NCI-H748 treated with DMSO at 0.1 percent for 48 hours (cell line): ENCODE results near the gene PLAC8.
"Not testable (repeated sequence)": the region's sequence is repeated elsewhere in the genome, so short reads cannot be mapped to it uniquely, and the experiment has no call there.

Source experiments
- DNase-seq: peaks from one replicate; lab custom pipeline; 2025; lab: John Stamatoyannopoulos, UW

PLAC8 gene, protein sequence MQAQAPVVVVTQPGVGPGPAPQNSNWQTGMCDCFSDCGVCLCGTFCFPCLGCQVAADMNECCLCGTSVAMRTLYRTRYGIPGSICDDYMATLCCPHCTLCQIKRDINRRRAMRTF

DNA sequence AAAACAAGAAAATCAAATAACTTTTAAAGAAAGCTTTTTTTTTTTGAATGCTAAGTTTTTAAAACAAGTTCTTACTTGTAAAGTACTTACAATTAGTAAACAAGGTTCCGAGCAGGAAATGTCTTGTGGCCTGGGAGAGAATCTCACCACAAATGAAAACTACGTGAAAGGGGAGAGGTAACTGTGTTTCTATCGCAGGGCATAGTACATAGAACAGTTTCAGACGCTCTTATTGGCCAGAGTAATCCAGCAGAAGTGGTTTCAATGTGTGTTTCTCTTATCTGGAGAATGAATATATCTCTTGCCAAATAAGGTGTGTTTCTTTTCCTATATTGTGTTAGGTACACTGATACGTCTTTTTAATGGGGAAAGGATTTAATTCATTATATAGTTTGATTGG, at the start of gene PLAC8:
TSS of gene PLAC8 (minus strand) at position 154 of the 400 bp plus-strand sequence. CDS start 6,808 bp downstream, outside the sequence.
- DNase-seq: no peak

DNA sequence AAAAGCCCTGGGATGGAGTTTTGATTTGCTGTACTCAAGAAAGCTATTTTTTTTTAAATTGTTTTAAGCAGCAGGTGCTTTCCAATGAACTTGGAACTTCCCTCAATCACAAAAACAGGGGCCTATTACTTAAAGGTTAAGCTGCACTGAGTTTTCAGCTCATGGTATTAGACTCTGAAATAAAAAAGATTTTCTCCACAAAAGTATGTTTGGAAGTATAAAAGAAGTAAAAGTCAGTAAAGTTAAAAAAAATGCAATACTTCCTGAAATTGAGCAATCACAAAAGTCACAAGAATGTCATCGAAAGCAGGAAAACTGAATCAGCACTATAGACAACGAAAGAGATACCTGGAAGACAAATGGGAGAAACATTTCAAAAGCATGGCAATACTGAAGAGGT, 38.9 kb upstream of the PLAC8 start:
- no peak for DNase-seq

DNA sequence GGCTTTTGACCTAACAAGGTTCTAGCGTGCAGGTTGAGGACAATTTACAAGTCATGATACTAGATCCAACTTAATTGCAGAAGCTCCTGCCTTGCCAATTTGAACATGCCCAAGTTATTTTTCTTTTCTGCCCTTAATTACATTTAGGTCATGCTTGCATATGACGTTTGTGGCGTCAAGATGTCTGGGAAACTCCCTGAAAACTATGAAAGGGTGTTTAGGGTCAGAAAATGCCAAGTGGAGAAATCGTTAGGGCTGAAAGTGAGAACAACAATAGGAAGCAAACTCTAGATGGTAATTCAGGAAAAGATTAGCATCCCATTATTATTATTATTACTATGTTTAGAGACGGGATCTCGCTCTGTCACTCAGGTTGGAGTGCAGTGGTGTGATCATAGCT, 38.2 kb upstream of the PLAC8 start:
- DNase-seq: no peak

DNA sequence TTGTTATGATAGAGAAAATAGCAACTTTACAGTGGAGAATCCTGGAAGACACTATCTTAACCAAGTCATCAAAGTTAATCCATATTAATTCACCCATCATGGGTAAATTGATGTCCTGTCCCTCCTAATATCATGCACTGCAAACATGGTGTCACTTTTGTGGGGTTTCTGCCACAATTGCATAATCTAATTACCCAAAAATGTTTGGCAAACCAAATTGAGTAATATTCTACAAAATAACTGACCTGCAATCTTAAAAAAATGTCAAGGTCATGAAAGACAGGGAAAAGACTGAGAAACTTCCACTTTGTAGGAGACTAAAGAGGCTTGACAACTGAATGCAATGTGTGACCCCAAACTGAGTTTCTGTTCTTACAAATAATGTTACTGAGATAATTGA, 37.1 kb upstream of the PLAC8 start:
- no peak for DNase-seq

DNA sequence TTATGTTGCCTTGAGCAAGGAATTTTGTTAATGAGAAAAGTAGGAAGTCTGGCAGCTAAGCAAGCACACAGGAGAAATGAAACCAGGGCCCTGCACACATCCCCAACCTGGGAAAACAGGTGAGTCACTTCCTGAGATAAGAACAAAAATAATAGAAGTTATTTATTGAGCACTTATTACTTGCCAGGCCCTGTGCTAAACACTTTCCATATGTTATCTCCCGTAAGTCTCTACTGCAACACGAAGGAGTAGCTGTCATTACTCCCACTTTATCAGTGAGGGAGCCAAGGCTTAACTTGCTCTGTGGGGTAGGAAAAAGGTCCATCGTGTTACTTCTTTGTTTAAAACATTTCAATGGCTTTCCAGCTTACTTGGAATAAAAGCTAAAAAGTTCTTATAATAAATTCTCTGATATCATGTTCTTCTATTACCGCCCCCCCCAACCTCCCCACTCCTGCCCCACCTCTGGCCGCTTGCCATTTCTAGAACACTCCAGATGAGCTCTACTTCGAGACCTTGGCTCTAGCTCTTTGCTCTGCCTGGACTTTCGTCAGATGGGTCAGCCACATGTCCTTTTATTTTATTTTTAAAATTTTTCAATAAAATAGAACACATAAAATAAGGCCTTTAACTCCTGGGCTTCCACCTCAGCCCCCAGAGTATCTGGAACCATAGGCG, 36.3 kb upstream of the PLAC8 start:
- DNase-seq: no peak

DNA sequence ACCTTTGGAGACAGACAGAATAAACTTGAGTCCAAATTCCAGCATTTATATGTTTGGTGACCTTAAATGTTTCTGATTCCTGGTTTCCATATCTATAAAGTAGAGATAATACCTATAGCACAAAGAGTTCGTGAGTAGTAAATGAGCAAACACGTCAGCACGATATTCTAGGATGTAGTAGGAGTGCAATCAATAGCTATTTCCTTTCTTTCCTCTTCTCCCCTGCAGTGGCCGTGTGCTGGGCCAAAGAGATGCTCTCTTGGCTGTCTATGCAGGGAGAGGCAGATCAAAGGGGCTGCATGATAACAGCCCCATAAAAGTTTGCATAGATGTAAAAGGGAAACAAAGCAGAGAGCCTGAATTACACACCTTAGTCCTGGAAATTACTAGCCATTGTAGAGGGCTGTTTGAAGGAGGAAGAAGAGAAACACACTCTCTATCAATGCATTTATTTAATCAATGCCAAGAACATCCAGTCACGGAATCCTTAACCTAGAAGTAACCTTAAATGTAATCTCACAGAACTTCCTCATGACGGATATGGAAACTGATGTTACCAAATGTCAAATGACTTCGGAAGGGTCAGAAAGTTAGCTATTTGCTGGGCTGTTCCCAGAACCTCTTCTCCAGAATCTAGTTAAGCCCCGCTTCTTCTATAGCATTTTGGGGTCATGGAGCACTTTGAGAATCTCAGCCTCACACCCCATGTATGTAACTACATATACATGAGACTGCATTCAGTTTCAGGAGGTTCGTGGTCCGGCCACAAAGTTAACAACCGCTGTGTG, 35.5 kb upstream of the PLAC8 start:
- no peak for DNase-seq

DNA sequence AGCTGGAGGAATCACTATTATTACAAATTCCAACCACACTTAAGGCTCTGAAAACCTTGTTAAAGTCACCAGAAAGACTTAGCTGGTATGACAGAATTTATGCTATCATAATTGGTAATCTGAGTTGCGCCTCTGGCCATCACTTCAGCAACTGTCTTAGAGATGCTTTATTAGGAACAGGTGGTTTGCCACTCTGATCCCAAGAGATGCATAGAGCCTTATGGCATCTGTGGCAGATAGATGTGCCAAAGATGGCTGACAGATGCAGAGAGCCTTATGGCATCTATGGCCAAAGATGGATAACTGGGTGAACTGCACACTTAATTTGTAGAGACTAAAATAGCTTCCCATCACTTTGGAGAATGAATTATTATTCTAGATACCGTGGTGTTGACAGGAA, 32.3 kb upstream of the PLAC8 start:
- no peak for DNase-seq

DNA sequence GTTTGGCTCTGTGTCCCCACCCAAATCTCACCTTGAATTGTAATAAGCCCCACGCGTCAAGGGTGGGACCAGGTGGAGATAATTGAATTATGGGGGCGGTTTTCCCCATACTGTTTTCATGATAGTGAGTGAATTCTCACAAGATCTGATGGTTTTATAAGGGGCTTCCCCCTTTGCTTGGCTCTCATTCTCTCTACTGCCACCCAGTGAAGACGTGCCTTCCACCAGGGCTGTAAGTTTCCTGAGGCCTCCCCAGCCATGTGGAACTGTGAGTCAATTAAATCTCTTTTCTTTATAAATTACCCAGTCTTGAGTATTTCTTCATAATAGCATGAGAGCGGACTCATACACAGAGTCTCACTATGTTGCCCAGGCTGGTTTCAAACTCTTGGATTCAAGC, 31.2 kb upstream of the PLAC8 start:
- DNase-seq: not testable (repeated sequence)

DNA sequence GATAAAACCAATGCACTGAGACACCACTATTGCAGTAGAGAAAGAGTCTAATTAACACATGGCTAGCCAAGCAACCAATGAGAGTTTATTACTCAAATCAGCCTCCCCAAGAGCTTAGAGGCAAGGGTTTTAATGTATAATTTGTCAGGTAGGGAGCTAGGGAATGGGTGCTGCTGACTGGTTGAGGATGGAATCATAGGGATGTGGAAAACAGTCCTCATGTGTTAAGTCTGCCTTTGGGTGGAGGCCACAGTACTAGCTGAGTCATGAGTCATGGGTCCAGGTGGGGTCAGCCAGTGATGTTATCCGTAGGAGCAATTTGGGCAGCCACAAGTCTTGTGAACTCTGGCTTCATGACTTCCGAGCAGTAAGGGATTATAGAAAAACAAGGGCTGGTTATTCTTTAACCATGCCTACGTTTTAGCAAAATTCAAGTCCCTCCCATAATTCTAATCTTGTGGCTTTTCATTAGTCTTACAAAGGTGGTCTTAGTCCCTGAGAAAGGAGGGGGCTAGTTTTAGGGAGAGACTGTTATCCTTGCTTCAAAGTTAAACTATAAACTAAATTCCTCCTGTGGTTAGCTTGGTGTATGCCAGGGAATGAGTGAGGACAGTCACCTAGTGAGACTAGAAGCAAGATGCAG, 25.1 kb upstream of the PLAC8 start:
- DNase-seq: no peak

DNA sequence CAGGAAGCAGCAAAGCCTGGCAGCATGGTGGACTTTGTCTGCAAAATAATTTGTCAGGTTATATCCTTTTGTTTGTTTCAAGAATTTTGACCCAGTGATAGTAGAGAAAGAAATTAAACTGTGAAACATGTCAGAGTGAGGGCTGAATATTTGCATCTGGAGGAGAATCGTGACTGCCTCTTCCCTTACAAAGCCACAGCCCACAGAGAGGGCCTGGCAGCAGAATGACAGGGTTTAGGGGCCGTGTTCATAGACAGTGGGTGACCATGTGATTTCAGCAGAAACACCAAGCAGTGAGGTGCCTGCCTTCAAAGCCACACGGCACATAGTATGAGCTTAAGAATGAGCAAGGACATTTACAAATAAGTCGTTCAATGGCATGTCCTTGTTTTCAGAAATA, 24.4 kb upstream of the PLAC8 start:
- DNase-seq: no peak

DNA sequence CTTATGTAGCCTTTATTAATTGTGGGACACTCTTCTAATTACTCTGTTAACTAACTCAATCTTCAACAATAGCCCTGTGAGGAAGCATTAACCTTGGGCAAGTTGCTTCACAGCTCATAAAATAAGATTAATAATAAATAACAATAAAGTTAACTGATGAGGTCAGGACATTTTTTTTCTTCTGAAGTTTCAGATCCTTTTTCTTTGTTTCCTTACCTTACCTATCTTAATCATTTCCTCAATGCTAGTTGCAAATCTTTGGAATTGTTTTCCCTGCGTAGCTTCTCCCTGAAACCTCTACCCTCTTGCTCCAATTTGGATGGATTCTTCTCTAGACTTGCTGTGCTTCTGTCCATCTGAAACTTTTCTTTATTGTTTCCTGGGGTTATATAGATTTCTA, 17.5 kb upstream of the PLAC8 start:
- no peak for DNase-seq

DNA sequence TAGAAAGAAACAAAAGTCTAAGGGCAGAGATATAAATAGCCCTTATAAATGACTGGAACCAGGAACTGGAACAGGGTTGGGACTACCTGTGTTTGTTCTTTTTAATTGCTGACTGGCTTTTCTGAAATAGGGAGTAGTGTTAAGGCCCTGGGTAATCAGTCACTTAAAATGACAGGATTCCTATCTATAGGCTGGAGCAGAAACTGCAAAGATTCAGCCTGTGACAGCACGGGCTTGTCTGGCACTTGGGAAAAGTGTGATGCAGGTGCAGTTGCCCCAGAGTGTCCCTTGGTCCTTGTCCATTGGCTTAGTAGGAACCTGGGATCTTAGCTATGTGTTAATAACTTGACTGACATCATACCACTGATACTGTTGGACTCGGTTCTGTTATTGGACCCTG, 14.7 kb upstream of the PLAC8 start:
- DNase-seq: no peak

DNA sequence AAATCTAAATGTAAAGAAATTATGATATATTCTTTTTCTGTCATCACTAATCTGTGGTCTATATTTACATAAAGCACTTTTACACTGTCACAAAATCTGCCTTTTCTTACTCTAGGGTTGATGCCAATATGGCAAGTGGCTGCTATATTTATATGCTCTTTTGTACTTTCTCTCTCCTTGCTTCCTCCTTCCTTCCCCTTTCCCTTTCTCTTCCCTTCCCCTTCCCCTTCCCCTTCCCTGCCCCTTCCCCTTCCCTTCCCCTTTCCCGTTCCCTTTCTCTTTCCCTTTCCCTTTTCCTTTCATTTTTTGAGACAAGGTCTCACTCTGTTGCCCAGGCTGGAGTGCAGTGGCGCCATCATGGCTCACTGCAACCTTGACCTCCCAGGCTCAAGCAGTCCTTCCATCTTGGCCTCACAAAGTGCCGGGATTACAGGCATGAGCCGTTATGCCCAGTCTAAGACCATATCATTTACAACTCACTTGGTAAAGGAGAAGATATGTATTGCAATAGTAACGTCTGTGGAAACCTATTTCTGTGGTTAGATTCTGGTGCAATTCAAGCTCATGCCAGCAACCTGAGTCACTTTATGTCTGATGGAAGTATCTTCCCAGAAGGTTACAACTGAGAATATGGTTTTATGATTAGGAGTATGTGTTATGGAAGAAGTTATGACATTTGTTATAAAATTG, 13.9 kb upstream of the PLAC8 start:
- no peak for DNase-seq

DNA sequence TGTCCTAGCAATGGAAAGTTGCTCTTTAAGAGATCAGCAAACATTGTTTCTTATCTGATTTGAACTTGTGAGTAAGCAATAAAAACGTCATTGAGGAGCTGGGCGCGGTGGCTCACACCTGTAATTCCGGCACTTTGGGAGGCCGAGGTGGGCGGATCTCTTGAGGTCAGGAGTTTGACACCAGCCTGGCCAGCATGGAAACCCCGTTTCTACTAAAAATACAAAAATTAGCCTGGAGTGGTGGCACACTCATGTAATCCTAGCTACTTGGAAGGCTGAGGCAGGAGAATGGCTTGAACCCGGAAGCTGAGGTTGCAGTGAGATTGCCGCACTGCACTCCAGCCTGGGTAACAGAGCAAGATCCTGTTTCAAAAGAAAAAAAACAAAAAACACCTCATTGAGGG, 11.2 kb upstream of the PLAC8 start:
- DNase-seq: no peak

DNA sequence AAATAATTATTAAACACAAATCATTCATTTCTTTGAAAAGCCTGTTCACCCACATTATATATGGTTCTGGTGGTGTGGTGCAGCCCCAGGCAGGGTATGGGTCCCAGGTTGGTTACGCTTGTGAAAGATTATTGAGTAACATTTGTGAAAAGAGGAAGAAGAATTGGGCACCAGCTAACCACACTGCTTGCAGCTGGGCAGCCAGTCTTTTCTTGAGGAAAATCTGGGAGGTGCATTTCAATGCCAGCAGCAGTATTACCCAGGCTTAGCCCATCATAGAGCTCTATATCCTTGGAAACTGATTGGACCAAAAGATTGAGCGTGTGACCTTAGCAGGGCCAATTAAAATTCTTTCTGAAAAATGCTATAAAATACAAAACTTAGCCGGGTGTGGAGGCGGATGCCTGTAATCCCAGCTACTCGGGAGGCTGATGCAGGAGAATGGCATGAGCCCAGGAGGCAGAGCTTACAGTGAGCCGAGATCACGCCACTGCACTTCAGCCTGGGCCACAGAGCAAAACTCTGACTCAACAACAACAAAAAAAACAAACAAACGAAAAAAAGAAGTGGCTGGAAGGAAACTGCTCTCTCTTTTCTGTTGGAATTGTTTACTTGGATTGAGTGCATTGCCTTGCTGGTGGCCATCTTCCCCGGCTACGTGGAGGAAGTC, 9.7 kb upstream of the PLAC8 start:
- no peak for DNase-seq

DNA sequence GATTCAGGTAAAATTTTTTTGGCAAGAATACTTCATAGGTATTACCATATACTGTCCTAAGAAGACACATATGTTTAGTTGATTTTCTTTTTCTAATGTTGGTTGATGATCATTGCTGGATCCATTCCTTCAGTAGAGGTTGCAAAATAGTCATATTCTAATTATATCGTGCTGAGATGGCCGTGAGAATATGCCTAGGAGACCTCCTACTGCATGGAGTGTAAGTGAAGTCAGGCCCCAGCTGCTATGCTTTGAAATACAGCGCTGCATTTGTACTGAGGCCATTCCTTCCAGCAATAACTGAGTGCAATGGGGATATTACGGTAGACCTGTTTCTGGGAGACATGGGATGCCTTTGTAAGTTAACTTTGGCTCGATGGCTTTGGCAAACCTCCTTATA, 6.7 kb upstream of the PLAC8 start:
- DNase-seq: no peak

DNA sequence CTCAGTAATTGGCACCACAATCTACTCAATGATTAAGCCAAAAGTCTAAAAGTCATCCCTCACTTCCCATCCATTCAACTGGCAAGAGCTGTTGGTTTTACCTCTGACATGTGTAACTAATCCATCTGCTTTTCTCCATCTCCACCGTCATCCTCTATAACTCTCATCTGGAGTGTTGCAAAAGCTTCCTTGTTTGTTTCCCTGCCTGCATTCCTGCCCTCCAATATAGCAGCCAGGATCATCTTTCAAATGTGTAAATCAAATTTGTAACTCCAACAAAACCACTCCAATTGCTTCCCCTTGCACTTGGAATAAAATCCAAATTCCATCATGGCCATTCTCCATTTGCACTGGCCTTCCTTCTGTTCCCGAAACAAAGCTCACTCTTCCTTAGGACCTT, 4.3 kb upstream of the PLAC8 start:
- no peak for DNase-seq

DNA sequence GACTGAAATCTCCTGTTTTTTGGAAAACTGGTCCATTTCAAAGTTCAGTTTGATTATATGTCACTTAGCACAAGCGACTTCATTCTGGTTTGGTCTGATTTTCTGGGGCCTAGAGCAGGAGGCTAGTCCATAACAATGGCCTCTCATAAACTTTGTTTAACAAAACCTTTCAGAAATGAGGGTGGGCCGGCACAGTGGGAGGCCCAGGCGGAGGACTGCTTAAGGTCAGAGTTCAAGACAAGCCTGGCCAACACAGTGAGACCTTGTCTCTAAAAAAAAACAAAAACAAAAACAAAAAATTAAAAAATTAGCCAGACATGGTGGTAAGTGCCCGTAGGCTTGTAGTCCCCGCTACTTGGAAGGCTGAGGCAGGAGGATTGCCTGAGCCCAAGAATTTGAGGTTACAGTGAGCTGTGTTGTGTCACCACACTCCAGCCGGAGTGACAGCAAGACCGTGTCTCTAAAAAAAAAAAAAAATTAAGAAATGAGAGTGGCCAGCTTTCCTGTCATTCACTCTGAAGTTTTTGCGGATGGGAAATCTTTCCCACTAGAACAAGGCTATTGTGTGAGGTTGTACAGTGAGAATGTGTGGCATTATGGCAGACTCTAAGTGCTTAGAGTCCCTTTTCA, 1.2 kb upstream of the PLAC8 start:
- no peak for DNase-seq

DNA sequence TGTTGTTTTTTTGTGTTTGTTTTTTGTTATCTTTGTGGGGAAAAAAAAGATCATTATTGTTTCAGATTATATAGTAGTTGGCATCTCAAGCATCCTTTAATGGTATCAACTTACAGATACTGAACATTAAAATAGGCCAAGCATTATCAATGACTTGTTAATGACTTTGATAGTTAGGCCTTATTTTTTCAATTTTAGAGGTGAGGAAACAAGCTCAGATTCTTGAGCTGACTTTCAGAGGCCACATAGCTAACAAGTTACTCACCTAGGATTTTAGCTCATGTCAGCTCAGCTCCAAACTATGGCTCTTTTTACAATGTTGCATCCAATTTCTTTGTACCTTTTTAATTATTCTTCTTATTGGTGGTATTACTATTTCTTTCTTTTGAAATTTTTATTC, 471 bp upstream of the PLAC8 start:
- no peak for DNase-seq

DNA sequence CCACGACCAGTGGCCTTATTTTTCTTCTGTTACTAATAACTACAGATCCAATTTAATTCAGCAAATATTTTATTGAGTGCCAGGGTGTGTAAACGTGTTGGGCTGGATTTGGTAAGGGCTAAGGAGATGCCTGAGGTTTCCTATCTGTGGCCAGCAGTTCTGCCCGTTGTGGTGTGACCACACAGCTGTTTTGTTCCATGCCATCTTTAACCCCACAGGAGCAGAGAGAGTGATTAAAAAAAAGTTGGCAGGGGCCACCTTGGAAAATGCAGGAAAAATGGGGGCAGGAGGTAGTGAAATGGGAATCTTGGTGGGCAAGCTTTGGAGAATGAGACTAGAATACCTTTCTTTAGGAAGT, 1.1 kb downstream of the PLAC8 start:
- no peak for DNase-seq

DNA sequence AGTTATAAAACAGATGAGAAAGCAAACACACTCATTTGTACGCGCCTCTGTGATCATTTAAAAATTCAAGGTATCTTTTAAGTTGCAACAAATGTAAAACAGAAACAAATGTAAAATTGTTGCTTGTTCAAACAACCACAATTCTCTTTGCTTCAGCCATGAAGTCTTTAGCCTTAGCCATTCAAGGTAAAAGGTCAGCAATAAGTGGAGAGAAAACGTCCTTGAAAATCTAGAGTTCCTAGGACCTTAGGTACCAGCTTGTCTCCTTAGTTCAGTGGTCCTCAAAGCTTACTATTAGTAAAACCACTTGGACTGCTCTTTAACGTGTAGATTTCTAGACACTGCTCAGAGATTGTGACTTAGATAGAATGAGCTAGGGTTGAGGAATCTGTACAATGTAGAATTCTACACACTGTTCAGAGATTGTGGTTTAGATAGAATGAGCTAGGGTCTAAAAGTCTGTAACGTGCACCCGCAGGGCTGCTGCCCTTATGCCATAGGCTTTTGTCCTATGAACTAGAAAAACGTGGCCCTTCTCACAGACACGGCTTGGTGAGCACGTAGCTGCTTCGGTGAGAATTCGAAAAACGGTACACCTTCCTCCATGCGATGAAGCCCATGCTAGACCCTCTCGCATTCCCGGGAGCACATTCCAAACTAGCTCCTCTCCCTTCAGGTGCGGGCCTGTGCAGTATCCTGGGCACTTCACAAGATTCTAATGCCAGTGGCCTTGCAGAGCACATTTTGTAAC, 1.7 kb downstream of the PLAC8 start:
- no peak for DNase-seq
